C4-2B (cell line): ENCODE data around the gene NAPB.

Source experiments
- CTCF ChIP-seq: fragments of 450-650 bp; conservative IDR thresholded peaks from 2 replicates; pipeline ENCODE4 v1.5.1; 2017; ENCODE audit warnings: mild to moderate bottlenecking
- ZFX ChIP-seq: fragments of 450-650 bp; IDR thresholded peaks from 2 replicates; pipeline ENCODE4 v1.6.1; 2017

GRCh38 chr20:23369072-23369823 is 52.0 kb downstream of the NAPB start:
- TF ChIP-seq ZFX (no peak), CTCF (no peak)
